NT2/D1 (cell line): ENCODE data around the gene EMB.

Experiments used
- SUZ12 ChIP-seq: IDR thresholded peaks from 2 replicates; pipeline ENCODE4 v1.6.1; 2011; ENCODE audit not compliant: insufficient read length, insufficient read depth; ENCODE audit errors: extremely low read depth
- YY1 ChIP-seq: IDR thresholded peaks from 2 replicates; pipeline ENCODE4 v1.6.1; 2011; ENCODE audit not compliant: insufficient read length, insufficient read depth
- ZNF274 ChIP-seq: IDR thresholded peaks from 2 replicates; pipeline ENCODE4 v1.6.1; 2011; ENCODE audit warnings: mild to moderate bottlenecking, low read depth, low read length

GRCh38 chr5:50420343-50420935 lies 20.6 kb downstream of the EMB start:
- TF ChIP-seq YY1 (no peak), SUZ12 (no peak), ZNF274 (no peak)
